K562 (cell line): ENCODE results near the gene NAA80. TPM values are rescaled to one million over a fixed set of nuclear protein-coding genes. Genes with fewer than 3 reads are reported as not detected.

Experiments used
- ATF7 ChIP-seq: fragments of 450-650 bp; IDR thresholded peaks from 2 replicates; pipeline ENCODE4 v1.7.1; 2014; ENCODE audit warnings: mild to moderate bottlenecking, moderate library complexity
- DNMT1 ChIP-seq: fragments of 450-650 bp; IDR thresholded peaks from 2 replicates; pipeline ENCODE4 v1.6.1; 2016; ENCODE audit warnings: antibody characterized with exemption, mild to moderate bottlenecking
- ERF ChIP-seq: fragments of 450-650 bp; formaldehyde crosslinking; IDR thresholded peaks from 2 replicates; pipeline ENCODE4 v1.4.0; 2020; ENCODE audit warnings: mild to moderate bottlenecking, mixed read lengths
- HNRNPL ChIP-seq: fragments of 200-400 bp; formaldehyde crosslinking; IDR thresholded peaks from 2 replicates; pipeline ENCODE4 v1.6.1; 2017; ENCODE audit warnings: low read depth, mild to moderate bottlenecking, low read length
- NCOA2 ChIP-seq, 2 experiments: fragments of 450-650 bp; IDR thresholded peaks; 2 replicates each; pipeline ENCODE4 v1.6.1; 2018; ENCODE audit warnings: mild to moderate bottlenecking in 2 of 2, moderate library complexity in 1 of 2; ENCODE audit not compliant: partially characterized antibody in 2 of 2
- NR1H2 ChIP-seq: sonication (generic); formaldehyde crosslinking; IDR thresholded peaks from 2 replicates; pipeline ENCODE4 v1.4.0; 2020; ENCODE audit warnings: mild to moderate bottlenecking, missing genetic modification reagents
- NR2C2 ChIP-seq, 2 experiments: fragments of 200-800 bp in 1 of 2; sonication (Bioruptor generic) in 1 of 2; sonication (generic) in 1 of 2; formaldehyde crosslinking in 1 of 2; IDR thresholded peaks; 2 replicates each; pipeline versions ENCODE4 v1.6.1 to v1.8.0; 2016 to 2022; ENCODE audit warnings: mild to moderate bottlenecking in 1 of 2, missing compliant biosample characterization in 1 of 2, missing genetic modification characterization in 1 of 2, missing genetic modification reagents in 1 of 2
- SMAD1 ChIP-seq: fragments of 150-350 bp; IDR thresholded peaks from 2 replicates; pipeline ENCODE4 v1.6.1; 2014; ENCODE audit warnings: low read length, low read depth; ENCODE audit not compliant: partially characterized antibody
- SUPT5H ChIP-seq: fragments of 450-650 bp; IDR thresholded peaks from 2 replicates; pipeline ENCODE4 v1.6.1; 2016
- TCF7L2 ChIP-seq: fragments of 150-350 bp; IDR thresholded peaks from 2 replicates; pipeline ENCODE4 v1.6.1; 2016; ENCODE audit warnings: low read depth, mild to moderate bottlenecking, low read length, moderate library complexity
- ZNF239 ChIP-seq: fragments of 250-450 bp; sonication (Bioruptor Pico); IDR thresholded peaks from 2 replicates; pipeline ENCODE4 v1.4.0; 2020; ENCODE audit warnings: mild to moderate bottlenecking
- polyA plus RNA-seq, 8 experiments: library from polyadenylated mRNA; depleted of rRNA in 4 of 8; stranded (reverse) in 5 of 8; unstranded in 3 of 8; fragments of >200 nt; fragmentation: Nextera tagmentation in 2 of 8; fragmentation: Illumina TruSeq in 1 of 8; extraction: Ambion mirVana in 2 of 8; extraction: Trizol in 1 of 8; gene quantifications; 2 replicates each; pipeline versions ENCODE4 v1.2.1 to v1.2.3, GENCODE V29; 2011 to 2014; ENCODE audit warnings: inconsistent platforms in 1 of 8, missing spikeins in 1 of 8
- total RNA-seq, 7 experiments: library from RNA; depleted of rRNA in 6 of 7; stranded (reverse); fragments of >200 nt in 6 of 7; fragmentation: Illumina TruSeq in 2 of 7; extraction: Trizol in 2 of 7; gene quantifications; 2 replicates each; pipeline versions ENCODE4 v1.2.1 to v1.2.3, GENCODE V29; 2011 to 2021; ENCODE audit warnings: low replicate concordance in 1 of 7
- TF ChIP-seq, protein P1 (sequence below): sonication (generic); formaldehyde crosslinking; IDR thresholded peaks from 2 replicates; pipeline ENCODE4 v1.8.1; 2023; ENCODE audit warnings: mild to moderate bottlenecking, missing genetic modification reagents, moderate library complexity
- TF ChIP-seq, protein P2 (sequence below): fragments of 250-450 bp; sonication (Bioruptor Pico); IDR thresholded peaks from 2 replicates; pipeline ENCODE4 v1.4.0; 2020; ENCODE audit warnings: mild to moderate bottlenecking, moderate library complexity, borderline replicate concordance
- TF ChIP-seq, protein P3 (sequence below), 2 experiments: fragments of 450-650 bp; IDR thresholded peaks; 2 replicates each; pipeline ENCODE4 v1.6.1; 2018; ENCODE audit warnings: mild to moderate bottlenecking in 2 of 2, low read depth in 1 of 2; ENCODE audit not compliant: partially characterized antibody in 2 of 2
- TF ChIP-seq, protein P4 (sequence below), 2 experiments: fragments of 450-650 bp; IDR thresholded peaks; 2 replicates each; pipeline ENCODE4 v1.6.1; 2016
- TF ChIP-seq, protein P5 (sequence below): fragments of 250-450 bp; sonication (Bioruptor Pico); IDR thresholded peaks from 2 replicates; pipeline ENCODE4 v1.5.1; 2021; ENCODE audit warnings: mild to moderate bottlenecking

NAA80 gene
- total and polyA plus RNA-seq, 9 of the 15 experiments (the other 6 are each of a cell fraction or from before 2014, with no cell fraction given): 0.82 to 24.0 (median 8.6) TPM

DNA sequence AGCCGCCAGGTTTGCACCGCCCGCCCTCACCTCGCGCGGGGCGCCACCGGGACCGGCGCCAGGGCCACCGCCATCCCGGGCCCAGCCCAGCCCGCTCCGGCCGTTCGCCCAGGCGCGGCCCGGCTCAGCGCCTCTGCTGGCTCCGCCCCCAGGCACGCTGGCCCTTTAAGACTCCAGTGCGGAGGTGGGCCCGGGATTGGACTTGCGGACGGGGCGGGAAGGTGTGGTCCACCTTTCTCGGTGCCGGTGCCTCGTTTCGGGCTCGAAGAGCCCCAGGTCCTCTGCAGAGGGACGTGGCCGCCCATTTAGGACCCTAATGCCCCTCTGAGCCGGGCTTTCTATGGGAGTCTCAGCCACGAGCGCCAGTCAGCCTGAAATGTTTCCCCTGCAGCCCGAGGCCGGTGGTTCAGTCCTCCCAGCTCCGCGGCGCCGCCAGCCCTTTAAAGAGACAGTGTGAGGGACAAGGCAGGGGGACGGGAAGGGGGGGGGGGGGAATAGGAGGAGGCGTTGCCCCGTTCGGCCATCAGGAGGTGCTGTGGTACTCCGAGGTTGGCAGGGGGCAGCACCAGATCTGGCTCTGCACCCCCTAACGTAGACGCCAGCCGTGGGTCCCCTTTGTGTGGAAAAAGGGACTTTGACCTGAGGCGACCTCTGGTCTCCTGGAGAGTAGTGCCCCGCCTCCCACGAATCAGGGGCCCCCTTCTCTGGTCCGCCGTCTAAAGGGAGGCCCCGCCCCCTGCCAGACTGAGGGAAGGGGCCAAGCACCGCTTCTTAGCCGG lies 22.3 kb upstream of the NAA80 start (continued):
- TF ChIP-seq, protein P1, sequence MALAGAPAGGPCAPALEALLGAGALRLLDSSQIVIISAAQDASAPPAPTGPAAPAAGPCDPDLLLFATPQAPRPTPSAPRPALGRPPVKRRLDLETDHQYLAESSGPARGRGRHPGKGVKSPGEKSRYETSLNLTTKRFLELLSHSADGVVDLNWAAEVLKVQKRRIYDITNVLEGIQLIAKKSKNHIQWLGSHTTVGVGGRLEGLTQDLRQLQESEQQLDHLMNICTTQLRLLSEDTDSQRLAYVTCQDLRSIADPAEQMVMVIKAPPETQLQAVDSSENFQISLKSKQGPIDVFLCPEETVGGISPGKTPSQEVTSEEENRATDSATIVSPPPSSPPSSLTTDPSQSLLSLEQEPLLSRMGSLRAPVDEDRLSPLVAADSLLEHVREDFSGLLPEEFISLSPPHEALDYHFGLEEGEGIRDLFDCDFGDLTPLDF (CRISPR knock-in tag): no peak
- TF ChIP-seq, protein P2, sequence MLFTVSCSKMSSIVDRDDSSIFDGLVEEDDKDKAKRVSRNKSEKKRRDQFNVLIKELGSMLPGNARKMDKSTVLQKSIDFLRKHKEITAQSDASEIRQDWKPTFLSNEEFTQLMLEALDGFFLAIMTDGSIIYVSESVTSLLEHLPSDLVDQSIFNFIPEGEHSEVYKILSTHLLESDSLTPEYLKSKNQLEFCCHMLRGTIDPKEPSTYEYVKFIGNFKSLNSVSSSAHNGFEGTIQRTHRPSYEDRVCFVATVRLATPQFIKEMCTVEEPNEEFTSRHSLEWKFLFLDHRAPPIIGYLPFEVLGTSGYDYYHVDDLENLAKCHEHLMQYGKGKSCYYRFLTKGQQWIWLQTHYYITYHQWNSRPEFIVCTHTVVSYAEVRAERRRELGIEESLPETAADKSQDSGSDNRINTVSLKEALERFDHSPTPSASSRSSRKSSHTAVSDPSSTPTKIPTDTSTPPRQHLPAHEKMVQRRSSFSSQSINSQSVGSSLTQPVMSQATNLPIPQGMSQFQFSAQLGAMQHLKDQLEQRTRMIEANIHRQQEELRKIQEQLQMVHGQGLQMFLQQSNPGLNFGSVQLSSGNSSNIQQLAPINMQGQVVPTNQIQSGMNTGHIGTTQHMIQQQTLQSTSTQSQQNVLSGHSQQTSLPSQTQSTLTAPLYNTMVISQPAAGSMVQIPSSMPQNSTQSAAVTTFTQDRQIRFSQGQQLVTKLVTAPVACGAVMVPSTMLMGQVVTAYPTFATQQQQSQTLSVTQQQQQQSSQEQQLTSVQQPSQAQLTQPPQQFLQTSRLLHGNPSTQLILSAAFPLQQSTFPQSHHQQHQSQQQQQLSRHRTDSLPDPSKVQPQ (CRISPR knock-in tag): no peak
- TF ChIP-seq DNMT1 (no peak), ZNF239 (no peak), HNRNPL (no peak), ATF7 (peak; percentile 100), SUPT5H (no peak), SMAD1 (peak; percentile 30), TCF7L2 (peak; percentile 90), ERF (no peak), NR1H2 (CRISPR knock-in tag) (no peak), NCOA2 (IDR thresholded peaks at IDR 0.05; ENCODE audit: partially characterized antibody in 2 of 2) (peak in 1 of 2 experiments; percentile 97), NR2C2 (CRISPR knock-in tag; IDR thresholded peaks at IDR 0.05) (no peak), NR2C2 (tag; IDR thresholded peaks at IDR 0.05) (peak; percentile 29; the same call in 1 of the 2 replicates)
- TF ChIP-seq, protein P3, sequence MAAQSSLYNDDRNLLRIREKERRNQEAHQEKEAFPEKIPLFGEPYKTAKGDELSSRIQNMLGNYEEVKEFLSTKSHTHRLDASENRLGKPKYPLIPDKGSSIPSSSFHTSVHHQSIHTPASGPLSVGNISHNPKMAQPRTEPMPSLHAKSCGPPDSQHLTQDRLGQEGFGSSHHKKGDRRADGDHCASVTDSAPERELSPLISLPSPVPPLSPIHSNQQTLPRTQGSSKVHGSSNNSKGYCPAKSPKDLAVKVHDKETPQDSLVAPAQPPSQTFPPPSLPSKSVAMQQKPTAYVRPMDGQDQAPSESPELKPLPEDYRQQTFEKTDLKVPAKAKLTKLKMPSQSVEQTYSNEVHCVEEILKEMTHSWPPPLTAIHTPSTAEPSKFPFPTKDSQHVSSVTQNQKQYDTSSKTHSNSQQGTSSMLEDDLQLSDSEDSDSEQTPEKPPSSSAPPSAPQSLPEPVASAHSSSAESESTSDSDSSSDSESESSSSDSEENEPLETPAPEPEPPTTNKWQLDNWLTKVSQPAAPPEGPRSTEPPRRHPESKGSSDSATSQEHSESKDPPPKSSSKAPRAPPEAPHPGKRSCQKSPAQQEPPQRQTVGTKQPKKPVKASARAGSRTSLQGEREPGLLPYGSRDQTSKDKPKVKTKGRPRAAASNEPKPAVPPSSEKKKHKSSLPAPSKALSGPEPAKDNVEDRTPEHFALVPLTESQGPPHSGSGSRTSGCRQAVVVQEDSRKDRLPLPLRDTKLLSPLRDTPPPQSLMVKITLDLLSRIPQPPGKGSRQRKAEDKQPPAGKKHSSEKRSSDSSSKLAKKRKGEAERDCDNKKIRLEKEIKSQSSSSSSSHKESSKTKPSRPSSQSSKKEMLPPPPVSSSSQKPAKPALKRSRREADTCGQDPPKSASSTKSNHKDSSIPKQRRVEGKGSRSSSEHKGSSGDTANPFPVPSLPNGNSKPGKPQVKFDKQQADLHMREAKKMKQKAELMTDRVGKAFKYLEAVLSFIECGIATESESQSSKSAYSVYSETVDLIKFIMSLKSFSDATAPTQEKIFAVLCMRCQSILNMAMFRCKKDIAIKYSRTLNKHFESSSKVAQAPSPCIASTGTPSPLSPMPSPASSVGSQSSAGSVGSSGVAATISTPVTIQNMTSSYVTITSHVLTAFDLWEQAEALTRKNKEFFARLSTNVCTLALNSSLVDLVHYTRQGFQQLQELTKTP (IDR thresholded peaks at IDR 0.05; ENCODE audit: low read depth in 1 of 2, partially characterized antibody in 2 of 2): no peak
- TF ChIP-seq, protein P4, sequence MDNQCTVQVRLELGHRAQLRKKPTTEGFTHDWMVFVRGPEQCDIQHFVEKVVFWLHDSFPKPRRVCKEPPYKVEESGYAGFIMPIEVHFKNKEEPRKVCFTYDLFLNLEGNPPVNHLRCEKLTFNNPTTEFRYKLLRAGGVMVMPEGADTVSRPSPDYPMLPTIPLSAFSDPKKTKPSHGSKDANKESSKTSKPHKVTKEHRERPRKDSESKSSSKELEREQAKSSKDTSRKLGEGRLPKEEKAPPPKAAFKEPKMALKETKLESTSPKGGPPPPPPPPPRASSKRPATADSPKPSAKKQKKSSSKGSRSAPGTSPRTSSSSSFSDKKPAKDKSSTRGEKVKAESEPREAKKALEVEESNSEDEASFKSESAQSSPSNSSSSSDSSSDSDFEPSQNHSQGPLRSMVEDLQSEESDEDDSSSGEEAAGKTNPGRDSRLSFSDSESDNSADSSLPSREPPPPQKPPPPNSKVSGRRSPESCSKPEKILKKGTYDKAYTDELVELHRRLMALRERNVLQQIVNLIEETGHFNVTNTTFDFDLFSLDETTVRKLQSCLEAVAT (IDR thresholded peaks at IDR 0.05): no peak
- TF ChIP-seq, protein P5, sequence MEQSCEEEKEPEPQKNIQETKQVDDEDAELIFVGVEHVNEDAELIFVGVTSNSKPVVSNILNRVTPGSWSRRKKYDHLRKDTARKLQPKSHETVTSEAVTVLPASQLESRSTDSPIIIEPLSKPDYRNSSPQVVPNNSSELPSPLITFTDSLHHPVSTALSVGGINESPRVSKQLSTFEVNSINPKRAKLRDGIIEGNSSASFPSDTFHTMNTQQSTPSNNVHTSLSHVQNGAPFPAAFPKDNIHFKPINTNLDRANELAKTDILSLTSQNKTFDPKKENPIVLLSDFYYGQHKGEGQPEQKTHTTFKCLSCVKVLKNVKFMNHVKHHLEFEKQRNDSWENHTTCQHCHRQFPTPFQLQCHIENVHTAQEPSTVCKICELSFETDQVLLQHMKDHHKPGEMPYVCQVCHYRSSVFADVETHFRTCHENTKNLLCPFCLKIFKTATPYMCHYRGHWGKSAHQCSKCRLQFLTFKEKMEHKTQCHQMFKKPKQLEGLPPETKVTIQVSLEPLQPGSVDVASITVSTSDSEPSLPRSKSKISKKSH (CRISPR knock-in tag): no peak
